Loucy (cell line): ENCODE measurements around the gene CEMIP2.

Experiments
- H2AFZ ChIP-seq: fragments of 200-600 bp; sonication (generic); 2 replicates; pipeline ENCODE4 v1.6.0; 2016; ENCODE audit warnings: antibody characterized with exemption, mild to moderate bottlenecking, low read length, moderate library complexity
- H3F3A ChIP-seq: fragments of 200-600 bp; 2 replicates; pipeline ENCODE4 v1.6.0; 2016; ENCODE audit warnings: antibody characterized with exemption, low read depth, mild to moderate bottlenecking
- H3K27me3 ChIP-seq: fragments of 200-600 bp; sonication (generic); 2 replicates; pipeline ENCODE4 v1.6.1; 2014; ENCODE audit warnings: low read length, mild to moderate bottlenecking; ENCODE audit not compliant: insufficient read depth, poor library complexity, severe bottlenecking
- H3K36me3 ChIP-seq: fragments of 200-600 bp; sonication (generic); 2 replicates; pipeline ENCODE4 v1.6.1; 2016; ENCODE audit warnings: low read length; ENCODE audit not compliant: insufficient read depth
- H3K4me1 ChIP-seq: fragments of 200-600 bp; sonication (generic); 2 replicates; pipeline ENCODE4 v1.5.1; 2014; ENCODE audit warnings: low read length, mild to moderate bottlenecking; ENCODE audit not compliant: insufficient read depth, poor library complexity, severe bottlenecking
- H3K4me2 ChIP-seq: fragments of 200-600 bp; sonication (generic); 2 replicates; pipeline ENCODE4 v1.6.0; 2014; ENCODE audit warnings: antibody characterized with exemption, low read length, low read depth, mild to moderate bottlenecking; ENCODE audit not compliant: poor library complexity, severe bottlenecking
- H3K4me3 ChIP-seq: fragments of 200-600 bp; sonication (generic); 2 replicates; pipeline ENCODE4 v1.5.1; 2014; ENCODE audit warnings: low read length, mild to moderate bottlenecking, mixed read lengths; ENCODE audit not compliant: poor library complexity, severe bottlenecking
- H3K79me2 ChIP-seq: fragments of 200-600 bp; sonication (generic); 2 replicates; pipeline ENCODE4 v1.6.1; 2014; ENCODE audit warnings: low read length; ENCODE audit not compliant: insufficient read depth
- H3K9ac ChIP-seq: fragments of 200-600 bp; sonication (generic); 2 replicates; pipeline ENCODE4 v1.6.0; 2014; ENCODE audit warnings: mild to moderate bottlenecking, low read depth, low read length, moderate library complexity; ENCODE audit not compliant: poor library complexity, severe bottlenecking
- H3K9me2 ChIP-seq: fragments of 200-600 bp; sonication (generic); replicated peaks from 2 replicates; pipeline ENCODE4 v1.6.1; 2016; ENCODE audit warnings: low read depth, low read length, mixed read lengths
- H3K9me3 ChIP-seq: fragments of 200-600 bp; sonication (generic); 2 replicates; pipeline ENCODE4 v1.6.1; 2014; ENCODE audit warnings: mild to moderate bottlenecking, antibody characterized with exemption, low read length, low read depth; ENCODE audit not compliant: insufficient read depth
- H4K20me1 ChIP-seq: fragments of 200-600 bp; sonication (generic); 2 replicates; pipeline ENCODE4 v1.6.0; 2014; ENCODE audit warnings: antibody characterized with exemption, low read length, mild to moderate bottlenecking; ENCODE audit not compliant: insufficient read depth, poor library complexity, severe bottlenecking
- CTCF ChIP-seq: fragments of 200-600 bp; sonication (generic); conservative IDR thresholded peaks from 2 replicates; pipeline ENCODE4 v1.5.1; 2014; ENCODE audit warnings: mild to moderate bottlenecking, antibody characterized with exemption, low read length
- EZH2phosphoT487 ChIP-seq: fragments of 200-600 bp; IDR thresholded peaks from 2 replicates; pipeline ENCODE4 v1.6.1; 2018; ENCODE audit warnings: antibody characterized with exemption, mild to moderate bottlenecking, moderate library complexity, borderline replicate concordance

The CEMIP2 gene

GRCh38 chr9:71721855-71722254, 46.5 kb downstream of the CEMIP2 start:
- H2AFZ ChIP-seq: no peak overlapping the region
- H3K36me3 ChIP-seq: peaks cover 32% of the 10 kb centered on the region; the same call in 1 of the 2 replicates
- H3K79me2 ChIP-seq: no peaks in the 10 kb centered on the region
- no peak overlapping the region for H3K4me2 ChIP-seq
- no peak overlapping the region for H3K9ac ChIP-seq
- no peaks in the 10 kb centered on the region for H3F3A ChIP-seq
- no peaks in the 10 kb centered on the region for H3K9me3 ChIP-seq
- no peaks in the 10 kb centered on the region for H3K9me2 ChIP-seq
- H3K4me3 ChIP-seq: no peak overlapping the region
- H3K4me1 ChIP-seq: no peaks in the 10 kb centered on the region
- TF ChIP-seq EZH2phosphoT487 (no peak), CTCF (no peak)
- H3K27me3 ChIP-seq: no peaks in the 10 kb centered on the region
- H4K20me1 ChIP-seq: no peaks in the 10 kb centered on the region

- Histone ChIP-seq H3K4me2 (no peak overlapping the region), H3F3A (no peaks in the 10 kb centered on the region), H3K9ac (no peak overlapping the region), H3K9me2 (no peaks in the 10 kb centered on the region), H3K27me3 (no peaks in the 10 kb centered on the region), H3K79me2 (no peaks in the 10 kb centered on the region), H4K20me1 (no peaks in the 10 kb centered on the region), H3K36me3 (peaks cover 21% of the 10 kb centered on the region; the same call in 1 of the 2 replicates), H3K4me3 (no peak overlapping the region), H3K4me1 (no peaks in the 10 kb centered on the region), H2AFZ (no peak overlapping the region), H3K9me3 (no peaks in the 10 kb centered on the region)
- no peak for TF ChIP-seq CTCF
- no peak for TF ChIP-seq EZH2phosphoT487
Measured at GRCh38 chr9:71719562-71719961, 48.8 kb downstream of the CEMIP2 start.

GRCh38 chr9:71719088-71719487, 49.2 kb downstream of the CEMIP2 start:
- Histone ChIP-seq H3K4me3 (no peak overlapping the region), H2AFZ (no peak overlapping the region), H3K9me2 (no peaks in the 10 kb centered on the region), H3K79me2 (no peaks in the 10 kb centered on the region), H3K9ac (no peak overlapping the region), H3K9me3 (no peaks in the 10 kb centered on the region), H3K4me1 (no peaks in the 10 kb centered on the region), H3K36me3 (peaks cover 21% of the 10 kb centered on the region; the same call in 1 of the 2 replicates), H3F3A (no peaks in the 10 kb centered on the region), H3K4me2 (no peak overlapping the region), H3K27me3 (no peaks in the 10 kb centered on the region), H4K20me1 (no peaks in the 10 kb centered on the region)
- TF ChIP-seq CTCF (no peak), EZH2phosphoT487 (no peak)
